CD14-positive monocyte (primary cell): ENCODE measurements around the gene CFAP20DC. TPM values are rescaled to one million over a fixed set of nuclear protein-coding genes. Genes with fewer than 3 reads are reported as not detected.

Source experiments
- DNase-seq, 3 donors: peaks; one replicate each; pipeline ENCODE4 v3.0.0-alpha.2; 2011 to 2022
- H2AFZ ChIP-seq: 2 replicates; pipeline ENCODE4 v1.6.0; 2012; ENCODE audit warnings: mild to moderate bottlenecking, low read depth, low read length, inconsistent platforms; ENCODE audit not compliant: insufficient read depth, poor library complexity, severe bottlenecking
- H3K27ac ChIP-seq, 2 donors: 1 replicate in 1 of 2; 2 replicates in 1 of 2; pipeline ENCODE4 v1.5.1; 2012 to 2013; ENCODE audit warnings: low read length in 2 of 2, control low read depth in 1 of 2, inconsistent platforms in 1 of 2, low read depth in 1 of 2, mild to moderate bottlenecking in 1 of 2
- H3K27me3 ChIP-seq, 2 donors: one replicate each; pipeline versions ENCODE4 v1.6.0 to v1.6.1; 2011 to 2013; ENCODE audit warnings: low read length in 2 of 2; ENCODE audit not compliant: control insufficient read depth in 2 of 2, insufficient read depth in 2 of 2
- H3K36me3 ChIP-seq, 2 donors: replicated peaks in 1 of 2; 1 replicate in 1 of 2; 2 replicates in 1 of 2; pipeline versions ENCODE4 v1.5.1 to v1.6.1; 2012 to 2013; ENCODE audit warnings: low read length in 2 of 2, control low read depth in 1 of 2, inconsistent platforms in 1 of 2, mild to moderate bottlenecking in 1 of 2; ENCODE audit not compliant: insufficient read depth in 2 of 2, control insufficient read depth in 1 of 2
- H3K4me1 ChIP-seq, 2 donors: 1 replicate in 1 of 2; 2 replicates in 1 of 2; pipeline versions ENCODE4 v1.5.1 to v1.6.1; 2012 to 2013; ENCODE audit warnings: low read length in 2 of 2, control low read depth in 1 of 2, inconsistent platforms in 1 of 2, mild to moderate bottlenecking in 1 of 2, moderate library complexity in 1 of 2; ENCODE audit not compliant: insufficient read depth in 2 of 2, control insufficient read depth in 1 of 2
- H3K4me2 ChIP-seq: replicated peaks from 2 replicates; pipeline ENCODE3; 2012; ENCODE audit warnings: low read length, moderate library complexity, mild to moderate bottlenecking; ENCODE audit not compliant: poor library complexity, severe bottlenecking; ENCODE audit errors: extremely low read depth
- H3K4me3 ChIP-seq, 3 experiments: fragments of 200-600 bp in 1 of 3; sonication (generic) in 1 of 3; replicated peaks in 1 of 3; 1 replicate in 2 of 3; 2 replicates in 1 of 3; pipeline ENCODE4 v1.5.1; 2011 to 2013; ENCODE audit warnings: low read length in 3 of 3, mild to moderate bottlenecking in 3 of 3, control low read depth in 2 of 3, low read depth in 2 of 3, inconsistent platforms in 1 of 3, moderate library complexity in 1 of 3
- H3K79me2 ChIP-seq: 2 replicates; pipeline ENCODE4 v1.6.0; 2012; ENCODE audit warnings: mild to moderate bottlenecking, control low read depth, inconsistent platforms, low read length, moderate library complexity; ENCODE audit not compliant: insufficient read depth
- H3K9ac ChIP-seq: 2 replicates; pipeline ENCODE4 v1.6.0; 2017; ENCODE audit warnings: low read length, mild to moderate bottlenecking; ENCODE audit not compliant: insufficient read depth, poor library complexity, severe bottlenecking
- H3K9me3 ChIP-seq, 2 donors: replicated peaks in 1 of 2; 1 replicate in 1 of 2; 2 replicates in 1 of 2; pipeline versions ENCODE4 v1.5.1 to v1.6.1; 2012 to 2013; ENCODE audit warnings: low read length in 2 of 2, control low read depth in 1 of 2; ENCODE audit not compliant: control insufficient read depth in 1 of 2, insufficient read depth in 1 of 2
- H4K20me1 ChIP-seq: 2 replicates; pipeline ENCODE4 v1.6.0; 2012; ENCODE audit warnings: mild to moderate bottlenecking, low read length, control low read depth, moderate library complexity; ENCODE audit not compliant: insufficient read depth
- H3K27ac Mint-ChIP-seq, 7 donors: one replicate each; pipeline ENCODE4 v1.8.0; 2020; ENCODE audit warnings: mild to moderate bottlenecking in 7 of 7, mixed read lengths in 7 of 7, moderate library complexity in 6 of 7, inconsistent platforms in 2 of 7
- H3K27me3 Mint-ChIP-seq, 3 donors: one replicate each; pipeline ENCODE4 v1.8.0; 2021 to 2022; ENCODE audit warnings: low read depth in 3 of 3, mild to moderate bottlenecking in 3 of 3, mixed read lengths in 3 of 3, moderate library complexity in 3 of 3, inconsistent platforms in 1 of 3
- H3K36me3 Mint-ChIP-seq, 2 donors: one replicate each; pipeline ENCODE4 v1.8.0; 2020; ENCODE audit warnings: mixed read lengths in 2 of 2, inconsistent platforms in 1 of 2, mild to moderate bottlenecking in 1 of 2
- H3K4me1 Mint-ChIP-seq: one replicate; pipeline ENCODE4 v1.8.0; 2020; ENCODE audit warnings: mild to moderate bottlenecking, mixed read lengths
- H3K4me3 Mint-ChIP-seq, 2 donors: one replicate each; pipeline ENCODE4 v1.8.0; 2020; ENCODE audit warnings: mild to moderate bottlenecking in 2 of 2, mixed read lengths in 2 of 2, moderate library complexity in 1 of 2
- H3K9me3 Mint-ChIP-seq, 7 donors: one replicate each; pipeline ENCODE4 v1.8.0; 2020 to 2022; ENCODE audit warnings: mixed read lengths in 7 of 7, mild to moderate bottlenecking in 6 of 7, moderate library complexity in 6 of 7, inconsistent platforms in 2 of 7
- CTCF ChIP-seq: fragments of 200-600 bp; IDR thresholded peaks from one replicate; pipeline ENCODE4 v1.8.0; 2022; ENCODE audit warnings: antibody characterized with exemption, mild to moderate bottlenecking
- WGBS: methylation state at CpG from one replicate; pipeline ENCODE4 v1.1.5; 2013; ENCODE audit warnings: missing lambda C conversion rate; ENCODE audit not compliant: insufficient coverage; 5-methylcytosine and 5-hydroxymethylcytosine counted together
- intact Hi-C, 2 donors: fragments of 100-400 bp; cut with micrococcal nuclease; formaldehyde crosslinking; loops; one replicate each; pipeline versions ENCODE4 v1.15.0 to v1.15.1; 2023
- polyA plus RNA-seq, 3 donors: library from polyadenylated mRNA; depleted of rRNA in 1 of 3; unstranded in 2 of 3; stranded (reverse) in 1 of 3; fragments of 300-500 nt in 2 of 3; fragments of >200 nt in 1 of 3; fragmentation: Illumina TruSeq in 2 of 3; gene quantifications; 1 replicate in 2 of 3; 2 replicates in 1 of 3; pipeline ENCODE4 v1.2.3, GENCODE V29; 2012 to 2021

CFAP20DC gene
- polyA plus RNA-seq, 3 donors, result not detected

GRCh38 chr3:58776231-58776630 is 273.6 kb downstream of the CFAP20DC start:
- no peak overlapping the region for H3K9ac ChIP-seq
- intact Hi-C loops, result no loop called here
- Mint-ChIP-seq H3K36me3 (no peaks in the 10 kb centered on the region), H3K27ac (no peak overlapping the region), H3K27me3 (peaks cover 0 to 2% (median 0%) of the 10 kb centered on the region in 3 donors), H3K4me1 (no peaks in the 10 kb centered on the region), H3K4me3 (no peak overlapping the region), H3K9me3 (peaks cover 21 to 34% (median 29%) of the 10 kb centered on the region in 7 donors)
- H3K79me2 ChIP-seq, result no peaks in the 10 kb centered on the region
- no peak for DNase-seq
- no peaks in the 10 kb centered on the region for H3K36me3 ChIP-seq
- no CpG with 5 or more reads among the region's 2 CpGs for WGBS
- H3K9me3 ChIP-seq, result peaks cover 13 to 33% of the 10 kb centered on the region in 2 donors
- no peaks in the 10 kb centered on the region for H4K20me1 ChIP-seq
- H3K27me3 ChIP-seq, result no peaks in the 10 kb centered on the region
- H3K4me3 ChIP-seq, result no peak overlapping the region
- H2AFZ ChIP-seq, result no peak overlapping the region
- no peaks in the 10 kb centered on the region for H3K4me1 ChIP-seq
- no peak for TF ChIP-seq CTCF
- no peak overlapping the region for H3K4me2 ChIP-seq
- no peak overlapping the region for H3K27ac ChIP-seq

- H3K36me3 ChIP-seq, result no peaks in the 10 kb centered on the region
- no peak overlapping the region for H3K27ac ChIP-seq
- TF ChIP-seq CTCF, result no peak
- no peak overlapping the region for H2AFZ ChIP-seq
- Mint-ChIP-seq H3K27me3 (peaks cover 0 to 2% (median 2%) of the 10 kb centered on the region in 3 donors), H3K9me3 (peaks cover 3 to 17% (median 5%) of the 10 kb centered on the region in 7 donors), H3K4me1 (no peaks in the 10 kb centered on the region), H3K27ac (no peak overlapping the region), H3K4me3 (no peak overlapping the region), H3K36me3 (no peaks in the 10 kb centered on the region)
- no peaks in the 10 kb centered on the region for H3K79me2 ChIP-seq
- H3K9me3 ChIP-seq, result peaks cover under 1% of the 10 kb centered on the region in 2 donors
- no peak for DNase-seq
- no peaks in the 10 kb centered on the region for H4K20me1 ChIP-seq
- no peaks in the 10 kb centered on the region for H3K27me3 ChIP-seq
- intact Hi-C loops, result no loop called here
- no peaks in the 10 kb centered on the region for H3K4me1 ChIP-seq
- no peak overlapping the region for H3K9ac ChIP-seq
- H3K4me3 ChIP-seq, result no peak overlapping the region
- H3K4me2 ChIP-seq, result no peak overlapping the region
Observed at GRCh38 chr3:58772462-58772861, 277.4 kb downstream of the CFAP20DC start.
